HCT116 (cell line): Measurements from ENCODE around the gene TDRD12.

Experiments used
- CEBPB ChIP-seq: IDR thresholded peaks from 2 replicates; pipeline ENCODE4 v1.6.1; 2012; ENCODE audit warnings: low read depth
- CTCF ChIP-seq, 3 experiments: fragments of 200-600 bp in 1 of 3; sonication (generic) in 1 of 3; IDR thresholded peaks in 2 of 3; conservative IDR thresholded peaks in 1 of 3; 2 replicates each; pipeline ENCODE4 v1.5.1; 2012 to 2017; ENCODE audit warnings: low read depth in 2 of 3, low read length in 2 of 3, antibody characterized with exemption in 1 of 3, borderline replicate concordance in 1 of 3, control low read depth in 1 of 3, mild to moderate bottlenecking in 1 of 3, mixed read lengths in 1 of 3, mixed run types in 1 of 3, moderate library complexity in 1 of 3; ENCODE audit not compliant: insufficient read depth in 1 of 3
- EZH2phosphoT487 ChIP-seq: fragments of 200-600 bp; IDR thresholded peaks from 2 replicates; pipeline ENCODE4 v1.6.1; 2018; ENCODE audit warnings: antibody characterized with exemption, borderline replicate concordance
- POLR2A ChIP-seq: IDR thresholded peaks from 2 replicates; pipeline ENCODE4 v1.7.0; 2011; ENCODE audit warnings: borderline replicate concordance; ENCODE audit not compliant: insufficient read depth, insufficient read length; ENCODE audit errors: extremely low read depth
- RAD21 ChIP-seq: IDR thresholded peaks from 2 replicates; pipeline ENCODE4 v1.6.1; 2012; ENCODE audit warnings: low read depth, mild to moderate bottlenecking
- REST ChIP-seq: IDR thresholded peaks from 2 replicates; pipeline ENCODE4 v1.6.1; 2012; ENCODE audit warnings: low read depth
- SP1 ChIP-seq: IDR thresholded peaks from 2 replicates; pipeline ENCODE4 v1.6.1; 2012; ENCODE audit warnings: low read depth
- YY1 ChIP-seq: IDR thresholded peaks from 2 replicates; pipeline ENCODE4 v1.6.1; 2011; ENCODE audit warnings: low read length, low read depth, moderate library complexity, mild to moderate bottlenecking; ENCODE audit not compliant: insufficient replicate concordance; ENCODE audit errors: extremely low read depth
- ZFX ChIP-seq: fragments of 450-650 bp; IDR thresholded peaks from 2 replicates; pipeline ENCODE4 v1.6.1; 2017

GRCh38 chr19:32876236-32876918 lies 156.8 kb downstream of the TDRD12 start:
- TF ChIP-seq CTCF (IDR thresholded peaks at IDR 0.05 in 2 of 3, conservative IDR thresholded peaks at IDR 0.05 in 1 of 3; ENCODE audit: borderline replicate concordance in 1 of 3, insufficient read depth in 1 of 3, low read depth in 2 of 3, low read length in 2 of 3) (no peak), ZFX (no peak), POLR2A (no peak), CEBPB (no peak), EZH2phosphoT487 (no peak), YY1 (no peak), SP1 (no peak), RAD21 (no peak), REST (no peak)
